ENCODE measurements around the gene PARP8.
"Not testable (repeated sequence)": the region's sequence is repeated elsewhere in the genome, so short reads cannot be mapped to it uniquely, and the experiment has no call there.

DNA sequence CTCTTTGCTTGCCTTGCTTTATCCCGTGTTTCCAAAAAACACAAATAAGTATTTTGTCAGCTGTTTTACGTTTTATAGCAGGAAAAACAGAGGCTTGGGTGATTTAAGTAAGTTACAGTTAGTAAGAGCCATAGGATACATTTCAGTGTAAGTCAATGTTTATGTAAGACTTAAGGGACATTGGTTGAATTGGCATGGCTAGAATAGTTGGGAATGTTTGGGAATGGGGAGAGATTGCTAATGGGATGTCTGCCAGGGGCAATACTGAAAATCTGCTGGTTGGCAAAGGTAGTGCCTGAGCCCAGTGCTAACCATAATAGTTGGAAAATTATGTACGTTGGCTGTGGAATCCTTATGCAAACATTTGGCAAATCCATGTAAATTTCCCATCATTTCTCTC lies 7.0 kb downstream of the PARP8 start:
- TF ChIP-seq POLR2A, TAF1, POLR2AphosphoS5, SPI1 (IDR thresholded peaks at IDR 0.05; ENCODE audit: low read depth, low read length): not testable (repeated sequence)
